Activated T-helper 9 cell treated with anti-CD3 and anti-CD28 coated beads, Interleukin-2, amount 50 U/mL, for 16 hours (primary cell): ENCODE data around the gene ANXA11.

Source experiments
- DNase-seq: peaks from one replicate; pipeline ENCODE4 v3.0.0-alpha.2; 2020; ENCODE audit warnings: low read depth

ANXA11 gene

DNA sequence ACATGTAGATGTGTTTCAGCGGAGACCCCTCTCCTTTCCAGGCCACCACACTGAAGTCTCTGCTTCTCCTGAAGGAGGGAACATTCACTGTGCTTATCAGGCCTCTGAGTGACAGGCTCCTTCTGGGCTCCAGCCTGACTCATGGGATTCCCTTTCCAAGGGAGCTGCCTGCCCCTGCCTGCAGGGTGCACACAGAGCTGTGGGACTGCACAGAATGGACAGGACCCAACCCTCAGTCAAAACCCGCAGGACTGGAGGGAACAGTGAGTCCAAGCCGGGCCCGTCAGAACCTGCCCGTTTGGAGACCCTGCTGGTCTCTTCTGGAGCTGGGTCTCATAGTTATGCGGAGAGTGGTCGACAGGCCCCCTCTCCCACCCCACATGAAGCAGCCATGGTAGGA is 40.2 kb downstream of the ANXA11 start:
- DNase-seq, result no peak

DNA sequence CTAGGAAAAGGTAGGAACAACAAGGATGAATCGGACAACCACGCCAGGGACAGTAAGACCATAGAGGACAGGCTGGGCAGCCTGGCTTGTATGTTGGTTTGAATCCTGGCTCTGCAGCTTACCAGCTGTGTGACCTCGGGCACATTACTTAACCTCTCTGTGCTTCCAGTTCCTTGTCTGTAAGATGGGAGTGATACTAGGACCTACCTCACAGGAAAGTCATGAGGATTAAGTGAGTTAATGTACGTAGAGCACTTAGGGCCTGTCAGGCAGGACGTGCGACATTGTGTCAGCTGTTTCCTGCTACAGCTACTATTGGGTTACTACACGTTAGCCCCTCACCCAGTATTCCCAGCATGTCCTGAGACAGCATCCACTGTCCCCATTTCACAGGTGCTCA is 40.7 kb downstream of the ANXA11 start:
- no peak for DNase-seq

DNA sequence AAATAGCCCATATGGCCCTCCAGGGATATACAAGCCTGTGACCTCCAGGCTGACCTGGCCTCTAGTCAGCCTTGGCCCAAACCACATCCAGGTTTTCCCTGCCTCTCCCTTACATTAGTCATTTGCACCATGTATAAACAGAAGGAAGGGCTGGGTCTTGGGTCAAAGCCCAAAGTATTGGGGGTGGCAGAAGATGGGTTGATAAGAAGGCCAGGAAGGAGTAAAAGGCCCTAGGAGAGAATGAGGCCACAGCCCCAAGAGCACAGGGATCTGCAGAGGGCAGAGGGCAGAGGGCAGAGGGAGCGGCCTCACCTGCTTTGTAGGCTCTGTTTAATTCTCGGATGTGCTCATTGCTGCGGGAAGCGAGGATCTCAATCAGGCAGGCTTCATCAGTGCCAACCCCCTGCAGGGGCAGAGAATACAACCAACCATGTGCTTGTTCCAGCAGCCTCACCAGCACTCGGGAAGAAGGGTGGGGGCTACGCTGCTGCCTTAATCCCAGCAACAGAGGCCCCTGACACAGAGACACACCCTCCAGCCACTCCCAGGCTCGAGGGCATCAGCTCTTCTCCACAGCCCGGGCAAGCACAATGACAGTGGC is 41.5 kb downstream of the ANXA11 start:
- DNase-seq, result no peak

- no peak for DNase-seq
Measured at GRCh38 chr10:80161321-80162083, 43.8 kb downstream of the ANXA11 start.

DNA sequence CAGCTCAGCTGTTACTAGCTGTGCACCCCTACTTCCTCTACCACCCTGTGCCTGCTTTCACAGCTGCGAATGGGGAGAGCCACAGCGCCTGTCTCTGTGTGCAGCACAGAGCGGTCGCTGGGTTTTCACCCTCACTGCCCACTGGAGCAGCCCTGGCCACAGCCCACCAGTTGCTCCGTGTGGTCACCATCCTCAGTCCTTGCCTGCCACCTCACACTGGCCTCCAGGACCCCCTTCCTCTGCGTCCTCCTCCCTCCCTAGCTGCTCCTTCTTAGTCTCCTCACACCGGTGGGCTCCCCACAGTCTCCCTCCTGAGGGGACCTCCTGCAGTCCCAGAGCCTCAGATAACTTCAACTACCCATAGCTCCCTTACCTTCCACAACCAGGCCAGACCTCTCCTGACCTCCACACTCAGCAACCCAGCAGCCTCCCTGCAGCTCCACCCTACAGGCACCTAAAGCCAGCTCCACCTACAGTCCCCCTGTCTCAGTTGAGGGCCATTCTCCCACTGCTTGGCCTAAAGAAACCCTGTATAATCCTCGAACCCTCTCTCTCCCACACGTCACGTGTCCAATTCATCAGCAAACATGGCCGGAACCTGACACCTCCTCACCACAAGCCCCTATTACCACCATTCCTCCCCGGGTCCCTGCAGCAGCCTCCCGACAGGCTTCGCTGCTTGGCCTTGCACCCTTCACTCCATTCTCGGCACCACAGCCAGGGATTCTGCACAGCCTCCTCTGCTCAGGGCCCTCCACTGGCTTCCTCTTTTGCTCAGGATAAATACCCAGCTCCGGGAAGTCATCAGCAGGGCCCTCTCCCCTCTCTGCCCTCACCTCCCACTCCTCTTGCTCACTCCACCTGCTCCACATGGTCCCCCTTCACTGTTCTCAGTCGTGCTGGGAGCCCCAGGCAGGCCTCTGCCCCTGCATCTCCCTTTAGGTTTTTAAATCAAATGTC is 44.7 kb downstream of the ANXA11 start:
- DNase-seq, result no peak

DNA sequence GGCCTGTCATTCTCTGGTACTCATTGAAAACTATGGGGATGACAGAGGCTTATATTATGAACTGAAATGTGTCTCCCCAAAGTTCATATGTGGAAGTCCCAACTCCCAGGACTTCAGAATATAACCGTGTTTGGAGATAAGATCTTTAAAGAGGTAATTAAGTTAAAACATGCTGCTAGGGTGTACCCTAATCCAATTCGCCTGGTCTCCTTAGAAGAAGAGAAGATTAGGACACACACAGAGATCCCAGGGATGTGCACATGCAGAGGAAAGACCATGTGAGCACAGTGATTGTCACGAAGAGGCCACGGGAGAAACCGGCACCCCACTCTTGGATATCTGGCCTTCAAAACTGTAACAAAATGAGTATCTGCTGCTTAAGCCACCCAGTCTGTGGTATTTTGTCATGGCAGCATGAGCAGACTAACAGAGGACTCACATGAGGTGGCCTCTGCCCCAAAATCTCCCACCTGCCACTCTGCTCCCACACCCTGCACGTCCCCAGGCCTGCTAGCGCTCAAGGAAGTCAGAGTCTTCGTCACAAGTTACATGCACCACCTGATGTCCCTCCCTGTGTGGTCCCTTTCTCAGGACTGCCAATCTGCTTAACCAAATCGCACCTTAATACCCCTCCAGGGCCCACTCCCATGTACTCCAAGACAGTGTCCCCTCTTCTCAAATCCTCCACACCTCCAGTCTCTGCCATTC is 46.0 kb downstream of the ANXA11 start:
- DNase-seq, result no peak

- DNase-seq, result no peak
Measured at GRCh38 chr10:80158598-80159127, 46.7 kb downstream of the ANXA11 start.

DNA sequence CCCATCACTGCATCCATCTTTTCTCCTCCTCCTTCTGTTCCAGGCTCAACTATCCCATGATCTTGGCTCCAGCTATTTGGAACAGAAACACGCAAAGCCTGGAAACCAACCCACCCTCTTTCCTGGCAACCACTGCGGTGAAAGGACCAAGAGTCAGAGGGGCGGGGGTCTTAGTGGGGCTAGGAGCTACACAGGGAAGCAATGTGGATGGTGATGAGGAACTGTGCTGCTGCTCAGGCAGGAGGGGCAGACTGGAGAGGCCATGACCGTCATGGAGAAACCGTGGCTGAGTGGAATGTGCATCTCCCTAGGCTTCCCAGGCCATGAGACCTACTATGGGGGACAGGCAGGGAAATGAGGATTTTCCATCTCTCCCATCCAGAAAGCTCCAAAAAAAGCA is 47.2 kb downstream of the ANXA11 start:
- no peak for DNase-seq

DNA sequence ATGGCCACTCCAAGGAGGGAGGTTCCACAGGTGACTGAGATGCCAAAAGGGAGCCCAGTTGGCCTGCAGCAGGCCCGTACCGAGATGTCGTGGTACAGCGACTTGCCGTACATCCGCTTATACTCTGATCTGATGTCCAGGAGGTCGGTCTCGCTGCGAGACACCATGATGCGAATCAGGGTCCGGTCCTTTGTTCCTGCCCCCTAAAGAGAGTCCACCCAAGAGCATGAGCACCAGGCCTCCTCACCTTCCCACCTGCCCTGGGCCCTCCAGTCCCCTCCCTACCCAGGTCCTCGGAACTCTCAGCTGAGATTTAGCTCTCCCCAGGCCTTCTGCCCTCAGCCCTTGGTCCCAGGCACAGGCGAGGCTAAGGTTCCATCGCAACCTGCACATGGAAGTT is 47.8 kb downstream of the ANXA11 start:
- DNase-seq, result no peak

DNA sequence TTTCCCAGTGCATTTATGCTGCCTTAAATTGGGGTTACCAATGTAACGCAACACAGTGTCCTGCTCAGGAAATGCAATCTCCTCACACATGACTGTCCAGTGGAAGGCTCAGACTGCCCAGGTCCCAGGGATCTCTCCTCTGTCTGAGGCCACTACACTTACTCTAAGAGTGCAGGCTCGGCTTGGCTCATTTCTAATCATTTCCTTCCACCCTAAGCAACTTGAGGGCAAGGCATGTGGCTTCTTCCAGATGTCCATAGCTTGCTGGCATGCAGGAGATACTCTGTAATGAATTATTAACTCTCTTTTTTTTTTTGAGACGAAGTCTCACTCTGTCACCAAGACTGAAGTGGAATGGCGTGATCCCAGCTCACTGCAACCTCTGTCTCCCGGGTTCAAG is 49.1 kb downstream of the ANXA11 start:
- DNase-seq, result no peak

DNA sequence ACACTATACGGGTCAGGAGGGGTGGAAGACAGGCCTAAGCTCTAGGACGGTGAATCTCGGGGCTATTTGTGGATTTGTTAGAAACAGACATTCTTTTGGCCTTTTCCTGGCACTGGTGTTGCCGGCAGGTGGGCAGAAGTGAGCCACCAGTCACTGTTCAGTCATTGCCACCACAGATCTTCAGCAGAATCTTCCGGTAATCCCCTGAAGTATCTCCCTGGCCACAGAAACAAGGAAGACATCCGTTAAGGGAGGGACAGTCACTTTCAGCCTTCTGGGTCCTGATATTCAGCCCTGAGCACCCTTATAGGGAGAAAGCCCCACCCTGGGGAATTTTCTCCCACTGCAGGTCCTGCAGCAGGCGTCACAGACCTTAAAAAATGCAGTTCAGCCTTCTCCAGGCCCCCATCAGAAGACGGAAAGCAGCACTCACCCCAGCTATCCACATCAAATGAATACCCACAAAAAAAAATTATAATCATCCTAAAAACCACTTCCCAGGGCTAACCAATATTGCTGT is 49.6 kb downstream of the ANXA11 start:
- no peak for DNase-seq

- DNase-seq, result no peak
Measured at GRCh38 chr10:80154978-80155695, 50.2 kb downstream of the ANXA11 start.

GRCh38 chr10:80154626-80154977 is 50.7 kb downstream of the ANXA11 start:
- DNase-seq, result no peak

GRCh38 chr10:80153460-80153859 is 51.9 kb downstream of the ANXA11 start:
- DNase-seq, result no peak

GRCh38 chr10:80152820-80153219 is 52.5 kb downstream of the ANXA11 start:
- no peak for DNase-seq

- no peak for DNase-seq
Measured at GRCh38 chr10:80150172-80150571, 55.2 kb downstream of the ANXA11 start.

GRCh38 chr10:80149123-80149522 is 56.2 kb downstream of the ANXA11 start:
- no peak for DNase-seq

DNA sequence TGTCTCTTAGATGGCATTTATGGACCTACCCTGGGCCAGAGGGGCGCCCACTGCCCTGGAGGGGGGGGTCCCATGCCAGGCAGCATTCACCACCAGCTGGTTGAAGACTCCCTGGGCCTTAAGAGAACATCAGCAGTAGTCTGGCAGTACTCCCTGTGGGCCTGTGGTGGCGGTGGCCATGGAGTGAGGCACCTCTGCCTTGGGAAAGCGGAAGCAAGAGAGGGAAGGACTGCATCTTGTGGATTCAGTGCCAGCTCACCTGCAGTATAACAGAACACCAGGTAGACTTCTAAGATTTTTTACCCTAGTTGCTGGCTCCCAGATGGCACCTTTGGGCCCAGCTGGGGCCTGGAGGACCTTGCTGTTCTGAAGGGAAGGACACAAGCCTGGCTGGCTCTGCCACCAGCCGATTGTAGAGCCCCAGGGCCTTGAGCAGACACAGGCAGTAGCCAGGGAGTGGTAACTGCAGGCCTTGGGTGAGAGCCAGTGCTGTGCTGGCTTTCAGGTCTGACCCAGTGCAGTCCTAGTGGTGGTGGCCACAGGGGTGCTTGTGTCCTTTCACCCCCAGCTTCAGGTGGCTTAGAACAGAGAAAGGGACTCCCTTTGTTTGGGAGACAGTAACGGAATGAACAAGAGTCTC is 57.1 kb downstream of the ANXA11 start:
- no peak for DNase-seq

GRCh38 chr10:80146918-80147317 is 58.4 kb downstream of the ANXA11 start:
- no peak for DNase-seq
